ENCODE results near the gene MYLIP.

DNA sequence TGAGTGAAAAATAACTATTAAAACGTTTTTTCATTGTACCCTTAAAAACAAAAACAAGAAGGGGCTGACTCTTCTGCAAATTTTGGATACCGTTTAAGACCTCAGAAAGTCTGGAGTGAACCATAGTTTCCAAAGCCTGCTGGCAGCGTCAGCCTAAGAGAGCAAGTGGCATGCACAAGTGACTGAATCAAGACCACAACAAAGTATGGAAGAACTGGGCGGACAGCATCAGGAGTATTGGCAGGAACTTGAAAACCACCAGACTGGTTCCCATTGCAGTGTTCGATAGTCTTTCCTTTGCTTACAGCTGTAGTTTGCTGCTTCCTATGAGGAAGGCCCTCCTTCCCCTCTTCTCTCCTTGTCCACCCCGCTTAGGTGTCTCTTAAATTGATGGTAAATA is 33.7 kb upstream of the MYLIP start:
- TF ChIP-seq, protein P1, sequence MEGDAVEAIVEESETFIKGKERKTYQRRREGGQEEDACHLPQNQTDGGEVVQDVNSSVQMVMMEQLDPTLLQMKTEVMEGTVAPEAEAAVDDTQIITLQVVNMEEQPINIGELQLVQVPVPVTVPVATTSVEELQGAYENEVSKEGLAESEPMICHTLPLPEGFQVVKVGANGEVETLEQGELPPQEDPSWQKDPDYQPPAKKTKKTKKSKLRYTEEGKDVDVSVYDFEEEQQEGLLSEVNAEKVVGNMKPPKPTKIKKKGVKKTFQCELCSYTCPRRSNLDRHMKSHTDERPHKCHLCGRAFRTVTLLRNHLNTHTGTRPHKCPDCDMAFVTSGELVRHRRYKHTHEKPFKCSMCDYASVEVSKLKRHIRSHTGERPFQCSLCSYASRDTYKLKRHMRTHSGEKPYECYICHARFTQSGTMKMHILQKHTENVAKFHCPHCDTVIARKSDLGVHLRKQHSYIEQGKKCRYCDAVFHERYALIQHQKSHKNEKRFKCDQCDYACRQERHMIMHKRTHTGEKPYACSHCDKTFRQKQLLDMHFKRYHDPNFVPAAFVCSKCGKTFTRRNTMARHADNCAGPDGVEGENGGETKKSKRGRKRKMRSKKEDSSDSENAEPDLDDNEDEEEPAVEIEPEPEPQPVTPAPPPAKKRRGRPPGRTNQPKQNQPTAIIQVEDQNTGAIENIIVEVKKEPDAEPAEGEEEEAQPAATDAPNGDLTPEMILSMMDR (IDR thresholded peaks at IDR 0.05): no peak
- no peak for TF ChIP-seq POLR2A (IDR thresholded peaks at IDR 0.05)
